B cell (primary cell): ENCODE measurements around the gene ST3GAL3. TPM values are rescaled to one million over a fixed set of nuclear protein-coding genes. Genes with fewer than 3 reads are reported as not detected.

Source experiments
- ATAC-seq: fragments of 200-7000 bp; cut with Tn5 transposase; one replicate; pipeline ENCODE4 v1.10.0; 2021; ENCODE audit warnings: low read depth, mild to moderate bottlenecking, moderate number of reproducible peaks, moderate library complexity
- CTCF ChIA-PET: fragments of 350-600 bp; sonication (Branson Sonifier 250); formaldehyde crosslinking; loops from one replicate; lab custom pipeline; 2021; ENCODE audit warnings: antibody characterized with exemption, inconsistent platforms; lab: Charles Lee
- POLR2A ChIA-PET: fragments of 350-600 bp; sonication (Branson Sonifier 250); formaldehyde crosslinking; loops from one replicate; lab custom pipeline; 2021; ENCODE audit warnings: antibody characterized with exemption; lab: Charles Lee
- DNase-seq: peaks from one replicate; pipeline ENCODE4 v3.0.0; 2013
- H2AFZ ChIP-seq: 2 replicates; pipeline ENCODE4 v1.6.1; 2012; ENCODE audit warnings: mild to moderate bottlenecking, low read depth, low read length; ENCODE audit not compliant: insufficient read depth, poor library complexity, severe bottlenecking
- H3K27ac ChIP-seq, 2 donors: 1 replicate in 1 of 2; 2 replicates in 1 of 2; pipeline ENCODE4 v1.5.1; 2012 to 2013; ENCODE audit warnings: low read length in 2 of 2, mild to moderate bottlenecking in 2 of 2, moderate library complexity in 1 of 2
- H3K27me3 ChIP-seq, 4 experiments: fragments of 200-600 bp in 1 of 4; sonication (generic) in 1 of 4; replicated peaks in 1 of 4; 1 replicate in 2 of 4; 2 replicates in 2 of 4; pipeline versions ENCODE4 v1.6.1 to v1.7.0; 2013 to 2016; ENCODE audit warnings: low read length in 3 of 4, mild to moderate bottlenecking in 2 of 4, mixed read lengths in 1 of 4, moderate library complexity in 1 of 4; ENCODE audit not compliant: insufficient read depth in 4 of 4, control insufficient read depth in 3 of 4; ENCODE audit errors: control extremely low read depth in 1 of 4
- H3K36me3 ChIP-seq, 2 experiments: replicated peaks in 1 of 2; 1 replicate in 1 of 2; 2 replicates in 1 of 2; pipeline versions ENCODE4 v1.6.1 to v1.7.1; 2013; ENCODE audit warnings: low read length in 1 of 2; ENCODE audit not compliant: insufficient read depth in 2 of 2, control insufficient read depth in 1 of 2; ENCODE audit errors: control extremely low read depth in 1 of 2, extremely low read depth in 1 of 2
- H3K4me1 ChIP-seq, 2 donors: fragments of 200-600 bp in 1 of 2; sonication (generic) in 1 of 2; 1 replicate in 1 of 2; 2 replicates in 1 of 2; pipeline versions ENCODE4 v1.5.1 to v1.6.1; 2013 to 2017; ENCODE audit warnings: low read length in 2 of 2; ENCODE audit not compliant: control insufficient read depth in 2 of 2, insufficient read depth in 2 of 2
- H3K4me2 ChIP-seq: replicated peaks from 2 replicates; pipeline ENCODE3; 2012; ENCODE audit warnings: mild to moderate bottlenecking, low read depth, low read length; ENCODE audit not compliant: poor library complexity, severe bottlenecking
- H3K4me3 ChIP-seq, 5 experiments: fragments of 200-600 bp in 1 of 5; sonication (generic) in 1 of 5; 1 replicate in 3 of 5; 2 replicates in 2 of 5; pipeline versions ENCODE4 v1.5.1 to v1.7.0; 2011 to 2016; ENCODE audit warnings: low read length in 4 of 5, mild to moderate bottlenecking in 4 of 5, low read depth in 2 of 5, control low read depth in 1 of 5, moderate library complexity in 1 of 5; ENCODE audit not compliant: insufficient read depth in 1 of 5; ENCODE audit errors: control extremely low read depth in 1 of 5, extremely low read depth in 1 of 5
- H3K79me2 ChIP-seq: fragments of 200-600 bp; sonication (generic); one replicate; pipeline ENCODE4 v1.6.0; 2016; ENCODE audit warnings: low read length; ENCODE audit not compliant: control insufficient read depth, insufficient read depth
- H3K9ac ChIP-seq: fragments of 200-600 bp; sonication (generic); 2 replicates; pipeline ENCODE4 v1.6.1; 2017; ENCODE audit warnings: mild to moderate bottlenecking, low read length, moderate library complexity
- H3K9me3 ChIP-seq, 3 donors: one replicate each; pipeline versions ENCODE4 v1.6.1 to v1.7.1; 2013; ENCODE audit warnings: low read length in 2 of 3; ENCODE audit not compliant: control insufficient read depth in 2 of 3, insufficient read depth in 1 of 3; ENCODE audit errors: control extremely low read depth in 1 of 3
- H4K20me1 ChIP-seq: 2 replicates; pipeline ENCODE4 v1.6.0; 2012; ENCODE audit warnings: mild to moderate bottlenecking, low read length; ENCODE audit not compliant: insufficient read depth, control insufficient read depth, poor library complexity, severe bottlenecking
- H3K27ac Mint-ChIP-seq: one replicate; pipeline ENCODE4 v1.8.0; 2021; ENCODE audit warnings: mixed read lengths
- H3K27me3 Mint-ChIP-seq: one replicate; pipeline ENCODE4 v1.8.0; 2021; ENCODE audit warnings: mixed read lengths
- H3K4me1 Mint-ChIP-seq: one replicate; pipeline ENCODE4 v1.8.0; 2021; ENCODE audit warnings: mixed read lengths
- H3K4me3 Mint-ChIP-seq: one replicate; pipeline ENCODE4 v1.8.0; 2021; ENCODE audit warnings: mixed read lengths
- H3K9me3 Mint-ChIP-seq: one replicate; pipeline ENCODE4 v1.8.0; 2022; ENCODE audit warnings: mixed read lengths; ENCODE audit not compliant: insufficient read depth
- EZH2 ChIP-seq: IDR thresholded peaks from 2 replicates; pipeline ENCODE4 v1.6.1; 2012; ENCODE audit warnings: borderline replicate concordance, low read depth, mild to moderate bottlenecking, moderate library complexity, low read length; ENCODE audit not compliant: insufficient read depth, poor library complexity, severe bottlenecking
- WGBS: methylation state at CpG from one replicate; pipeline ENCODE4 v1.1.5; 2013; ENCODE audit warnings: missing lambda C conversion rate; ENCODE audit not compliant: insufficient coverage; 5-methylcytosine and 5-hydroxymethylcytosine counted together
- intact Hi-C: fragments of 100-400 bp; cut with micrococcal nuclease; formaldehyde crosslinking; loops from one replicate; pipeline ENCODE4 v1.10.0; 2022
- polyA plus RNA-seq: library from polyadenylated mRNA; depleted of rRNA; stranded (reverse); fragments of >200 nt; gene quantifications from 2 replicates; pipeline ENCODE4 v1.2.3, GENCODE V29; 2012
- total RNA-seq, 2 donors: library from RNA; stranded (reverse); fragments of 120-200 nt in 1 of 2; gene quantifications; 1 replicate in 1 of 2; 2 replicates in 1 of 2; pipeline versions ENCODE4 v1.2.3 to v1.2.4, GENCODE V29; 2013 to 2022
- TF ChIP-seq, protein P1 (sequence below): fragments of 200-600 bp; IDR thresholded peaks from one replicate; pipeline ENCODE4 v1.8.0; 2022; ENCODE audit warnings: antibody characterized with exemption, mild to moderate bottlenecking

Gene ST3GAL3
- total and polyA plus RNA-seq, 2 donors (not counting 1 experiment from before 2014, with no cell fraction given): 16.8 to 31.4 TPM

DNA sequence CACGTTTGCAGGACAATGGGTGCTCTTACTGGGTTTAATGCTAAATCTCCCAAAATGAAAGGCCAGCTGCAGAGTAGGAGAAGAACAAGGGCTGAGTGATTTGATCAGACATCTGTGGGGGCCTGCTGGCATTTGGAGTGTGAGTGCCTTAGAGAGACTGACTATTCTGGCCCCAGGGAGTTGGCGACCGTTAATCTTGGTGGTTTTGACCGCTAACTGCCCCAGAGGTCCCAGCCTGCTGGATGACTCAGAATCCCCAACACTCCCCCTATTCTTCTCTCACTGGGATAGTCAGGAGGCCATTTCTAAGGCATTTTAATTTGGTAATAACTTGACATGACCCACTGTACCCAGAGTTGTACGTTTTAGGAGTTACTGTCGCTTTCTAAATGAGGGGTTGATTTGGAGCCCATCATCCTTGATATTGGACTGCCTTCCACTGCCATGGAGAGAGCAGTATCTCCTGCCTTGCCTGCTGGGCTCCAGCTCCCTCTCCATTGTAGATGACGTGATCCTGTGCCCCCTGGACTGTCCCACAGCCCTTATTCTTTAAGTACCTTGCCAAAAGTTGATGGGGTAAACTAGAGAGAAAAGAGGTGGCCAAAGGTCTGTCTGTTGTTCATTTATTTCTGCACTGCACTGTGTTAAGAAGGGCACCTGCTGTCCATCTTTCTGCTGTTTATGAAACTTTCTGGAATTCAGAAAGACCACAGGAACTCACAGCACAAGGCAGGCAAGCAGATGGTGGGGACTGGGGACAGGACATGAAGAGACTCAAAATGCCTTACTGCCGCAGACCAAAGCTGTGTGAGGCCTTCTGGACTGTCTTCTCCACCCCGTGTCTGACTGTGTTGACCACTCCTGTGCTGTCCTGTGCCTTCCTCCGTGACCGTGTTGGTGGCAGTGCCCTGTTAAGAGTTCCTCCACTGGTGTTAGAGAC is 128.0 kb downstream of the ST3GAL3 start:
- peaks cover 52% of the 10 kb centered on the region for H3K4me1 Mint-ChIP-seq
- Histone ChIP-seq H3K4me3 (no peak overlapping the region), H3K79me2 (no peaks in the 10 kb centered on the region), H3K9me3 (no peaks in the 10 kb centered on the region), H4K20me1 (no peaks in the 10 kb centered on the region), H3K27me3 (no peaks in the 10 kb centered on the region), H3K4me2 (peak overlapping the region; percentile 49), H3K36me3 (peaks cover 0 to 11% of the 10 kb centered on the region in 2 experiments), H2AFZ (peak overlapping the region; percentile 46), H3K27ac (peak overlapping the region; percentile 11 to 70), H3K9ac (no peak overlapping the region), H3K4me1 (peaks cover 52 to 56% of the 10 kb centered on the region in 2 donors)
- WGBS: 65% methylated on average over 7 of the region's 11 CpGs
- H3K27ac Mint-ChIP-seq: peak overlapping the region; percentile 62
- intact Hi-C loops: no loop called here
- H3K27me3 Mint-ChIP-seq: no peaks in the 10 kb centered on the region
- ATAC-seq (no peak), DNase-seq (peak; percentile 15)
- H3K9me3 Mint-ChIP-seq: no peaks in the 10 kb centered on the region
- ChIA-PET CTCF (interaction anchor here (1.3 kb wide), 1 partner anchor 213 kb away, joined by 3 read pairs; no protein-coding TSS in a partner anchor), POLR2A (no interaction called here)
- no peak for TF ChIP-seq EZH2
- TF ChIP-seq, protein P1, sequence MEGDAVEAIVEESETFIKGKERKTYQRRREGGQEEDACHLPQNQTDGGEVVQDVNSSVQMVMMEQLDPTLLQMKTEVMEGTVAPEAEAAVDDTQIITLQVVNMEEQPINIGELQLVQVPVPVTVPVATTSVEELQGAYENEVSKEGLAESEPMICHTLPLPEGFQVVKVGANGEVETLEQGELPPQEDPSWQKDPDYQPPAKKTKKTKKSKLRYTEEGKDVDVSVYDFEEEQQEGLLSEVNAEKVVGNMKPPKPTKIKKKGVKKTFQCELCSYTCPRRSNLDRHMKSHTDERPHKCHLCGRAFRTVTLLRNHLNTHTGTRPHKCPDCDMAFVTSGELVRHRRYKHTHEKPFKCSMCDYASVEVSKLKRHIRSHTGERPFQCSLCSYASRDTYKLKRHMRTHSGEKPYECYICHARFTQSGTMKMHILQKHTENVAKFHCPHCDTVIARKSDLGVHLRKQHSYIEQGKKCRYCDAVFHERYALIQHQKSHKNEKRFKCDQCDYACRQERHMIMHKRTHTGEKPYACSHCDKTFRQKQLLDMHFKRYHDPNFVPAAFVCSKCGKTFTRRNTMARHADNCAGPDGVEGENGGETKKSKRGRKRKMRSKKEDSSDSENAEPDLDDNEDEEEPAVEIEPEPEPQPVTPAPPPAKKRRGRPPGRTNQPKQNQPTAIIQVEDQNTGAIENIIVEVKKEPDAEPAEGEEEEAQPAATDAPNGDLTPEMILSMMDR: no peak
- H3K4me3 Mint-ChIP-seq: peak overlapping the region; percentile 54
